ENCODE data around the gene TSPAN33. TPM values are rescaled to one million over a fixed set of nuclear protein-coding genes. Genes with fewer than 3 reads are reported as not detected.

TSPAN33 gene
- total and polyA plus RNA-seq, 2 of the 13 experiments (the other 11 are each of a cell fraction or from before 2014, with no cell fraction given): 15.3 to 16.5 TPM

DNA sequence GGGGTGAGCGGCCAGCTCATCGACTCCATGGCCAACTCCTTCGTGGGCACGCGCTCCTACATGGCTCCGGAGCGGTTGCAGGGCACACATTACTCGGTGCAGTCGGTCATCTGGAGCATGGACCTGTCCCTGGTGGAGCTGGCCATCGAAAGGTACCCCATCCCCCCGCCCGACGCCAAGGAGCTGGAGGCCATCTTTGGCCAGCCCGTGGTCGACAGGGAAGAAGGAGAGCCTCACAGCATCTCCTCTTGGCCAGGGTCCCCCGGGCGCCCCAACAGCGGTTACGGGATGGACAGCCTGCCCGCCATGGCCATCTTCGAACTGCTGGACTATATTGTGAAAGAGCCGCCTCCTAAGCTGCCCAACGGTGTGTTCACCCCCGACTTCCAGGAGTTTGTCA lies 17.4 kb upstream of the TSPAN33 start:
- intact Hi-C loops (cut with micrococcal nuclease; ENCODE audit: unreplicated experiment): no loop called here
- ChIA-PET POLR2A (no interaction called here), CTCF (ENCODE audit: low intra/inter-chr PET ratio, low total read pairs) (no interaction called here)
- H3K27ac ChIP-seq (ENCODE audit: extremely low read length, insufficient read depth, low read length): no peak overlapping the region
- H3K36me3 ChIP-seq (replicated peaks in 1 of 2; ENCODE audit: control insufficient read depth in 1 of 2, insufficient read depth in 2 of 2, low read length in 2 of 2): no peaks in the 10 kb centered on the region
- TF ChIP-seq PHF5A (CRISPR knock-in tag; IDR thresholded peaks at IDR 0.05; ENCODE audit: low read depth, unreplicated experiment): no peak
- TF ChIP-seq, protein P1, sequence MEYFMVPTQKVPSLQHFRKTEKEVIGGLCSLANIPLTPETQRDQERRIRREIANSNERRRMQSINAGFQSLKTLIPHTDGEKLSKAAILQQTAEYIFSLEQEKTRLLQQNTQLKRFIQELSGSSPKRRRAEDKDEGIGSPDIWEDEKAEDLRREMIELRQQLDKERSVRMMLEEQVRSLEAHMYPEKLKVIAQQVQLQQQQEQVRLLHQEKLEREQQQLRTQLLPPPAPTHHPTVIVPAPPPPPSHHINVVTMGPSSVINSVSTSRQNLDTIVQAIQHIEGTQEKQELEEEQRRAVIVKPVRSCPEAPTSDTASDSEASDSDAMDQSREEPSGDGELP (IDR thresholded peaks at IDR 0.05; ENCODE audit: borderline replicate concordance, low read depth): no peak
- TF ChIP-seq FOXK1 (CRISPR knock-in tag; IDR thresholded peaks at IDR 0.05; ENCODE audit: borderline replicate concordance, low read depth): no peak
- TF ChIP-seq HMGA1 (CRISPR knock-in tag; conservative IDR thresholded peaks at IDR 0.05): no peak
- no peak for TF ChIP-seq RNF219 (CRISPR knock-in tag; IDR thresholded peaks at IDR 0.05)
- TF ChIP-seq KDM1A (CRISPR knock-in tag; IDR thresholded peaks at IDR 0.05): no peak
- no peak for TF ChIP-seq ERF (CRISPR knock-in tag; IDR thresholded peaks at IDR 0.05)
- no peak for TF ChIP-seq CEBPB (IDR thresholded peaks at IDR 0.05; ENCODE audit: borderline replicate concordance, low read depth, low read length)
- no peak for TF ChIP-seq PTBP1 (IDR thresholded peaks at IDR 0.05; ENCODE audit: low read depth, low read length, poor library complexity, severe bottlenecking)
- no peak for TF ChIP-seq HOXD1 (CRISPR knock-in tag; IDR thresholded peaks at IDR 0.05)
- TF ChIP-seq, protein P2, sequence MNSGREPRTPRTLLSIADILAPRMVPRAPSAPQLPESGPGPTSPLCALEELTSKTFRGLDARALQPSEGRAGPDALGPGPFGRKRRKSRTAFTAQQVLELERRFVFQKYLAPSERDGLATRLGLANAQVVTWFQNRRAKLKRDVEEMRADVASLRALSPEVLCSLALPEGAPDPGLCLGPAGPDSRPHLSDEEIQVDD (CRISPR knock-in tag; IDR thresholded peaks at IDR 0.05; ENCODE audit: borderline replicate concordance): no peak
- TF ChIP-seq ZNF441 (CRISPR knock-in tag; IDR thresholded peaks at IDR 0.05; ENCODE audit: borderline replicate concordance): no peak
- no peak for TF ChIP-seq POGZ (CRISPR knock-in tag; IDR thresholded peaks at IDR 0.05)
- no peak for TF ChIP-seq SRF (IDR thresholded peaks at IDR 0.05; ENCODE audit: low read depth, low read length)
- TF ChIP-seq ZNF281 (CRISPR knock-in tag; IDR thresholded peaks at IDR 0.05; ENCODE audit: borderline replicate concordance): no peak
- no TSS peak for BruUV-seq (replicated peaks)
- H2AFZ ChIP-seq (ENCODE audit: low read length): no peak overlapping the region
- no peak overlapping the region for H3K9ac ChIP-seq (ENCODE audit: insufficient read depth, low read depth, low read length)
- H3K9me3 ChIP-seq (ENCODE audit: low read length): no peaks in the 10 kb centered on the region
- ATAC-seq: no peak
- H4K20me1 ChIP-seq (ENCODE audit: insufficient read depth, low read length): no peaks in the 10 kb centered on the region
- in situ Hi-C loops (cut with HindIII; ENCODE audit: extremely low pct_ligation_motif_present, low pct_unique_long_range_greater_than_20kb): no loop called here
- H3K27me3 ChIP-seq (ENCODE audit: control insufficient read depth in 1 of 2, insufficient read depth in 2 of 2, low read length in 2 of 2): peaks cover 0 to 2% of the 10 kb centered on the region in 2 experiments; a peak in 2 of 5 replicates
- DNase-seq (ENCODE audit: low spot score): no peak
- no peaks in the 10 kb centered on the region for H3K79me2 ChIP-seq (ENCODE audit: insufficient read depth, low read length)
- FAIRE-seq: no peak
- H3K4me2 ChIP-seq (ENCODE audit: low read depth, low read length): no peak overlapping the region
- WGBS (ENCODE audit: low lambda C conversion rate): 79% methylated on average over 20 of the region's 24 CpGs
- no peaks in the 10 kb centered on the region for H3K4me1 ChIP-seq (ENCODE audit: insufficient read depth, low read length)
- no peak overlapping the region for H3K4me3 ChIP-seq (replicated peaks in 1 of 3; ENCODE audit: insufficient read depth in 1 of 3, low read depth in 2 of 3, low read length in 3 of 3)

Measured in HepG2 (cell line).